Endothelial cell of umbilical vein (primary cell): Measurements from ENCODE around the gene SIRPA. TPM values are rescaled to one million over a fixed set of nuclear protein-coding genes. Genes with fewer than 3 reads are reported as not detected.

Experiments
- BruUV-seq: library from RNA; stranded (reverse); fragments of 400-500 nt; replicated peaks from 2 replicates; lab custom pipeline; 2021; lab: Mats Ljungman, UMichigan
- CTCF ChIA-PET: fragments of 300-600, 350-600 bp; sonication (Branson Sonifier 250); formaldehyde crosslinking; loops from one replicate; lab custom pipeline; 2021; ENCODE audit warnings: antibody characterized with exemption, inconsistent platforms; lab: Charles Lee
- POLR2A ChIA-PET: fragments of 300-600, 350-600 bp; sonication (Branson Sonifier 250); formaldehyde crosslinking; loops from one replicate; lab custom pipeline; 2021; ENCODE audit warnings: antibody characterized with exemption, inconsistent platforms; lab: Charles Lee
- DNase-seq: peaks from one replicate; pipeline ENCODE4 v3.0.0-alpha.2; 2011; ENCODE audit warnings: low read depth, low spot score
- FAIRE-seq: peaks from 2 replicates; lab custom pipeline; 2011; peaks lifted over from hg19 to GRCh38; lab: Jason Lieb, UNC
- H2AFZ ChIP-seq: 2 replicates; pipeline ENCODE4 v1.6.0; 2012; ENCODE audit warnings: low read depth, low read length, control low read depth, inconsistent platforms
- H3K27ac ChIP-seq: 2 replicates; pipeline ENCODE4 v1.5.1; 2011; ENCODE audit warnings: low read depth, mild to moderate bottlenecking, control low read depth, low read length, moderate library complexity; ENCODE audit not compliant: insufficient read depth
- H3K27me3 ChIP-seq, 2 experiments: 2 replicates each; pipeline versions ENCODE4 v1.6.0 to v1.6.1; 2011; ENCODE audit warnings: low read length in 2 of 2, mixed read lengths in 1 of 2; ENCODE audit not compliant: control insufficient read depth in 2 of 2, insufficient read depth in 2 of 2
- H3K36me3 ChIP-seq, 2 experiments: 2 replicates in 1 of 2; 3 replicates in 1 of 2; pipeline ENCODE4 v1.5.1; 2011; ENCODE audit warnings: low read length in 2 of 2, mild to moderate bottlenecking in 1 of 2, moderate library complexity in 1 of 2; ENCODE audit not compliant: control insufficient read depth in 2 of 2, insufficient read depth in 2 of 2; ENCODE audit errors: extremely low read depth in 1 of 2
- H3K4me1 ChIP-seq: 3 replicates; pipeline ENCODE4 v1.5.1; 2011; ENCODE audit warnings: mild to moderate bottlenecking, low read length; ENCODE audit not compliant: control insufficient read depth, insufficient read depth; ENCODE audit errors: extremely low read depth
- H3K4me2 ChIP-seq: 2 replicates; pipeline ENCODE4 v1.6.1; 2011; ENCODE audit warnings: low read length, control low read depth, mixed read lengths; ENCODE audit not compliant: insufficient read depth
- H3K4me3 ChIP-seq, 3 experiments: fragments of 200-600 bp in 1 of 3; sonication (generic), shearing (Covaris generic) in 1 of 3; replicated peaks in 1 of 3; 2 replicates each; pipeline ENCODE4 v1.5.1; 2011 to 2016; ENCODE audit warnings: control low read depth in 3 of 3, low read length in 3 of 3, mild to moderate bottlenecking in 2 of 3, inconsistent platforms in 1 of 3, low read depth in 1 of 3, moderate library complexity in 1 of 3; ENCODE audit not compliant: insufficient read depth in 1 of 3
- H3K79me2 ChIP-seq: 2 replicates; pipeline ENCODE4 v1.6.0; 2012; ENCODE audit warnings: low read length, inconsistent platforms; ENCODE audit not compliant: control insufficient read depth, insufficient read depth
- H3K9ac ChIP-seq: replicated peaks from 2 replicates; pipeline ENCODE3; 2011; ENCODE audit warnings: low read length, control low read depth; ENCODE audit not compliant: insufficient read depth; ENCODE audit errors: extremely low read depth
- H3K9me1 ChIP-seq: replicated peaks from 3 replicates; pipeline ENCODE4 v1.6.0; 2011; ENCODE audit warnings: mild to moderate bottlenecking, low read length; ENCODE audit not compliant: control insufficient read depth, insufficient read depth; ENCODE audit errors: extremely low read depth
- H3K9me3 ChIP-seq: replicated peaks from 2 replicates; pipeline ENCODE4 v1.5.1; 2012; ENCODE audit warnings: low read length, inconsistent platforms; ENCODE audit not compliant: control insufficient read depth, insufficient read depth
- H4K20me1 ChIP-seq: replicated peaks from 2 replicates; pipeline ENCODE3; 2011; ENCODE audit warnings: mild to moderate bottlenecking, low read length; ENCODE audit not compliant: control insufficient read depth, insufficient read depth; ENCODE audit errors: extremely low read depth
- EZH2 ChIP-seq: IDR thresholded peaks from 2 replicates; pipeline ENCODE4 v1.6.1; 2012; ENCODE audit warnings: borderline replicate concordance, low read depth, mild to moderate bottlenecking, moderate library complexity, low read length, inconsistent platforms; ENCODE audit not compliant: severe bottlenecking
- dilution Hi-C: fragments of 300-500 bp; cut with MboI; formaldehyde crosslinking; loops from one replicate; pipeline ENCODE4 v1.15.0; 2019; ENCODE audit warnings: low sequenced_read_pairs; ENCODE audit not compliant: extremely low pct_ligation_motif_present
- intact Hi-C: fragments of 100-400 bp; cut with micrococcal nuclease; formaldehyde crosslinking; loops from one replicate; pipeline ENCODE4 v1.10.0; 2022
- polyA plus RNA-seq, 4 experiments: library from polyadenylated mRNA; depleted of rRNA in 3 of 4; stranded (reverse) in 3 of 4; unstranded in 1 of 4; fragments of >200 nt; gene quantifications; 2 replicates each; pipeline versions ENCODE4 v1.2.1 to v1.2.3, GENCODE V29; 2011 to 2012; ENCODE audit warnings: missing spikeins in 1 of 4
- total RNA-seq: library from RNA; stranded (reverse); gene quantifications from 2 replicates; pipeline ENCODE4 v1.2.3, GENCODE V29; 2021
- TF ChIP-seq, protein P1 (sequence below), 2 donors: IDR thresholded peaks; 1 replicate in 1 of 2; 2 replicates in 1 of 2; pipeline ENCODE4 v1.5.1; 2011; ENCODE audit warnings: low read length in 2 of 2, mild to moderate bottlenecking in 2 of 2, moderate library complexity in 2 of 2, control low read depth in 1 of 2, inconsistent platforms in 1 of 2, low read depth in 1 of 2; ENCODE audit not compliant: insufficient read depth in 1 of 2; ENCODE audit errors: extremely low read depth in 1 of 2

The SIRPA gene
- total and polyA plus RNA-seq, 2 donors (not counting 3 experiments of a cell fraction or from before 2014, with no cell fraction given): 29.9 to 59.2 TPM

DNA sequence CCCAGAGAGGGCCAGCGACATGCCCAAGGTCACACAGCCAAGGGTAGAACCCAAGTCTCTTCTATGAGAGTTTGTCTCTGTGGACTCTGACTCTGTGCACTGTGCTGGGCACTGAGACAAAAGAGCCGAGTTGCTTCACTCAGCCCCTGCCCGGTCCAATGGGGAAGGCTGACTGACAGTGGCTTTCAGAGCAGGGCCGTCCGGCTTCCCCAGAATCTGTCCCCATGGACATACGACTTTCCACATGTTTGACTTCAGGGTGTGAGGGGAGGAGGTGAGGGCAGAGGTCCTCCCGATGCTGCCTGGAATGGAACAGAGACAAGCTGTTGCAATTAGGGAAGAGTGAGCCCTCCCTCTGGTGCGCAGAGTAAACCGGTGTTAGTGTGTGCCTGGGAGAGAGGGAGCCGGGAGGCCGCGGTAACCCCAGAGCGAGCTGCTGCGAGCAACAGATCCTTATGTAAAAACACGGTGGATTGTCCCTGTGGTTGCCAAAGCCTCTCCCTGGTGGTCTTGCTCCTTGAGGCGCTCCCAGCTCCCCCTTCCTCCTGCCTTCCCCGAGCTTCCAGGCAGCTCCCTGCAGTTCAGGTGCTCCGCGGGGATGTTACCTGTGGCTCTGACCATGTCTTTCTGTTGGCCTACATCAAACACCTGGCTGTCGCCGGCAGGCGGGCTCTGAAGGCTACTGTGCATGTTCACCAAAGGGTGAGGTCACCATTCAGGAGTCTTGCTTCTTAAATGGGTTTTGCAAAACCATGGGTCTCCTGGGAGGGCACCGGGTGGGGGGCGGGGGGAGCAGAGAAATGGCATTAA lies 672 bp downstream of the SIRPA start:
- intact Hi-C loops: loop anchor here (1.0 to 10.0 kb wide), 4 partner anchors 94 to 391 kb away; partner anchors contain the start of gene STK35
- peak overlapping the region; percentile 52 for H3K27ac ChIP-seq
- peak overlapping the region; percentile 71 for H3K9ac ChIP-seq
- FAIRE-seq (peak; percentile 43), DNase-seq (peak; percentile 29)
- peak overlapping the region; percentile 83 for H2AFZ ChIP-seq
- peaks cover 21% of the 10 kb centered on the region for H3K79me2 ChIP-seq
- H3K27me3 ChIP-seq: no peaks in the 10 kb centered on the region
- no peaks in the 10 kb centered on the region for H3K9me1 ChIP-seq
- H3K9me3 ChIP-seq: no peaks in the 10 kb centered on the region
- H3K4me2 ChIP-seq: peak overlapping the region; percentile 92
- H4K20me1 ChIP-seq: no peaks in the 10 kb centered on the region
- no peak for TF ChIP-seq EZH2
- TF ChIP-seq, protein P1, sequence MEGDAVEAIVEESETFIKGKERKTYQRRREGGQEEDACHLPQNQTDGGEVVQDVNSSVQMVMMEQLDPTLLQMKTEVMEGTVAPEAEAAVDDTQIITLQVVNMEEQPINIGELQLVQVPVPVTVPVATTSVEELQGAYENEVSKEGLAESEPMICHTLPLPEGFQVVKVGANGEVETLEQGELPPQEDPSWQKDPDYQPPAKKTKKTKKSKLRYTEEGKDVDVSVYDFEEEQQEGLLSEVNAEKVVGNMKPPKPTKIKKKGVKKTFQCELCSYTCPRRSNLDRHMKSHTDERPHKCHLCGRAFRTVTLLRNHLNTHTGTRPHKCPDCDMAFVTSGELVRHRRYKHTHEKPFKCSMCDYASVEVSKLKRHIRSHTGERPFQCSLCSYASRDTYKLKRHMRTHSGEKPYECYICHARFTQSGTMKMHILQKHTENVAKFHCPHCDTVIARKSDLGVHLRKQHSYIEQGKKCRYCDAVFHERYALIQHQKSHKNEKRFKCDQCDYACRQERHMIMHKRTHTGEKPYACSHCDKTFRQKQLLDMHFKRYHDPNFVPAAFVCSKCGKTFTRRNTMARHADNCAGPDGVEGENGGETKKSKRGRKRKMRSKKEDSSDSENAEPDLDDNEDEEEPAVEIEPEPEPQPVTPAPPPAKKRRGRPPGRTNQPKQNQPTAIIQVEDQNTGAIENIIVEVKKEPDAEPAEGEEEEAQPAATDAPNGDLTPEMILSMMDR (IDR thresholded peaks at IDR 0.05; ENCODE audit: extremely low read depth in 1 of 2, insufficient read depth in 1 of 2, low read depth in 1 of 2, low read length in 2 of 2): no peak
- H3K4me1 ChIP-seq: peaks cover 8% of the 10 kb centered on the region
- TSS peak; percentile 54 for BruUV-seq
- ChIA-PET POLR2A (interaction anchor here (0.5 kb wide), 1 partner anchor 1077 kb away, joined by 3 read pairs; no protein-coding TSS in a partner anchor), CTCF (interaction anchor here (1.1 to 1.9 kb wide), 3 partner anchors 94 to 119 kb away, joined by 3 to 7 read pairs (median 6); no protein-coding TSS in a partner anchor)
- no peaks in the 10 kb centered on the region for H3K36me3 ChIP-seq
- dilution Hi-C loops: no loop called here
- peak overlapping the region; percentile 70 to 85 (median 70) for H3K4me3 ChIP-seq
